NCI-H510A treated with DMSO at 0.1 percent for 48 hours (cell line): ENCODE data around the gene ITIH2.
"Not testable (repeated sequence)": the region's sequence is repeated elsewhere in the genome, so short reads cannot be mapped to it uniquely, and the experiment has no call there.

Source experiments
- DNase-seq: peaks from one replicate; lab custom pipeline; 2025; lab: John Stamatoyannopoulos, UW

Gene ITIH2

GRCh38 chr10:7748637-7749036 is 45.5 kb downstream of the ITIH2 start:
- DNase-seq: not testable (repeated sequence)

GRCh38 chr10:7750222-7750621 is 47.1 kb downstream of the ITIH2 start:
- no peak for DNase-seq

GRCh38 chr10:7752251-7752650 is 49.1 kb downstream of the ITIH2 start:
- no peak for DNase-seq

GRCh38 chr10:7755103-7755502 is 52.0 kb downstream of the ITIH2 start:
- no peak for DNase-seq

- no peak for DNase-seq
Measured at GRCh38 chr10:7756360-7756992, 53.4 kb downstream of the ITIH2 start.

- no peak for DNase-seq
Measured at GRCh38 chr10:7763929-7764328, 60.8 kb downstream of the ITIH2 start.

GRCh38 chr10:7766241-7766640 is 63.1 kb downstream of the ITIH2 start:
- DNase-seq: no peak

GRCh38 chr10:7767209-7767608 is 64.1 kb downstream of the ITIH2 start:
- no peak for DNase-seq

- DNase-seq: no peak
Measured at GRCh38 chr10:7768417-7768816, 65.3 kb downstream of the ITIH2 start.

- no peak for DNase-seq
Measured at GRCh38 chr10:7773845-7774801, 71.0 kb downstream of the ITIH2 start.

GRCh38 chr10:7776777-7777176 is 73.7 kb downstream of the ITIH2 start:
- DNase-seq: no peak

GRCh38 chr10:7782194-7782593 is 79.1 kb downstream of the ITIH2 start:
- not testable (repeated sequence) for DNase-seq

- DNase-seq: no peak
Measured at GRCh38 chr10:7786430-7786829, 83.3 kb downstream of the ITIH2 start.

GRCh38 chr10:7787150-7787856 is 84.2 kb downstream of the ITIH2 start:
- DNase-seq: no peak

- DNase-seq: peak; percentile 81
Measured at GRCh38 chr10:7787857-7788638, 84.9 kb downstream of the ITIH2 start, which contains the start of the genes ATP5F1C and KIN. Gene ATP5F1C, plus strand, starts transcription at chr10:7788177. Its CDS starts 31 bp downstream, at chr10:7788208. Gene KIN, minus strand, starts transcription at chr10:7787993. Its CDS starts 60 bp downstream, at chr10:7787933.

- no peak for DNase-seq
Measured at GRCh38 chr10:7788639-7789286, 85.6 kb downstream of the ITIH2 start.

GRCh38 chr10:7789390-7789789 is 86.3 kb downstream of the ITIH2 start:
- DNase-seq: no peak

GRCh38 chr10:7792541-7792940 is 89.4 kb downstream of the ITIH2 start:
- no peak for DNase-seq

- DNase-seq: no peak
Measured at GRCh38 chr10:7794251-7795026, 91.3 kb downstream of the ITIH2 start.

GRCh38 chr10:7795605-7796004 is 92.5 kb downstream of the ITIH2 start:
- DNase-seq: no peak
